ENCODE measurements around the gene TTL.
"Not testable (repeated sequence)": the region's sequence is repeated elsewhere in the genome, so short reads cannot be mapped to it uniquely, and the experiment has no call there.

Gene TTL

DNA sequence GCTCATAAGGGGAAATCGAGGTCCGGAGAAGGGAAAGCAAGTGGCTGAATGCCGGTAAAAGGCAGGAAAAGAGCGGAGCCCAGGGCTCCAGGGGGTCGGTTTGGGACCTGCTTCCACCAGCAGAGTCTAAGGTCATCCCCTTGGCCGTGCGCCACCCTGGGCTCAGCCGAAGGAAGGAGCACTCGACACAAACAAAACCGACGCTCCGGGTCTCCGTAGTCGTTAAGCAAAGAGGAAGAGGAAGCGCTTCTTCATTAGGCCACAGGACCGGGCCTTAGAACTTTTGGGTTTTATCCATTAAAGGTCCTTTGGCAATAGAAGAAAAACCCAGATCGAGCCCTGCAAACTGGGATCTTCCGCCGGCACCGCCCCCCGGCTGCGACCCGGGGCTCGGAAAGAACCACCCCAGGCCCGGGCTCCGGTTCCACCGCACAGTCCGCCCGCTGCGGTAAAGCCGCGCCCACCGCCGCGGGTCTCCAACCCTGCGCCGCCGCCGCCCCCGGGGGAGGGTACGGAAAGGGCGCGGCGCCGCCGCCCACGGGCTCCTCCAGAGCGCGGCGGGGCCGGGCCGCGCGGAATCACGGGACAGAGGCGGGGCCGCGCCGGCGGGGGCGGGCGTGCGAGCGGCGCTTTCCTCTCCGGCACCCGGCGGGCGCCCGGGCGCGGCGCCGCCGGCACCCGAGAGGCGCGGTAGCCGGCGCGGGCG is at the start of gene TTL:
Gene TTL, plus strand, starts transcription at position 629 of the 706 bp plus-strand sequence. CDS start 189 bp downstream, outside the sequence.
- DNase-seq (ENCODE audit: low spot score), result peak; percentile 78

DNA sequence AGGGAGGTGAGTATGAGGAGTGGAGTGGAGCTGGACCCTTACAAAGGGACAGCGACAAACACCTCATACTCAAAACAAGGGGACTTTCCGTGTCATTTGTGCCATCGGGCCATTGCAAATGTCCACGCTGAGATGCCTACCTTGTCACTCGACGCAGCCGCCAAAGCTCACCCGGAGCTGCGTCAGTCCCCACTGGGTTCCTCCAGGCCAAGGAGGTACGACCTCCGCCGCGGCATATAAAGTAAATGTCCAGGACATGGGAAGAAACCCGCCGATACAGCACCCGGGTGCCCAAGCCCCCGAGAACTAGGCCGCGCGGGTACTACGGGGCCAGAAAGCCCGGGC is 49.6 kb upstream of the TTL start:
- not testable (repeated sequence) for DNase-seq (ENCODE audit: low spot score)

DNA sequence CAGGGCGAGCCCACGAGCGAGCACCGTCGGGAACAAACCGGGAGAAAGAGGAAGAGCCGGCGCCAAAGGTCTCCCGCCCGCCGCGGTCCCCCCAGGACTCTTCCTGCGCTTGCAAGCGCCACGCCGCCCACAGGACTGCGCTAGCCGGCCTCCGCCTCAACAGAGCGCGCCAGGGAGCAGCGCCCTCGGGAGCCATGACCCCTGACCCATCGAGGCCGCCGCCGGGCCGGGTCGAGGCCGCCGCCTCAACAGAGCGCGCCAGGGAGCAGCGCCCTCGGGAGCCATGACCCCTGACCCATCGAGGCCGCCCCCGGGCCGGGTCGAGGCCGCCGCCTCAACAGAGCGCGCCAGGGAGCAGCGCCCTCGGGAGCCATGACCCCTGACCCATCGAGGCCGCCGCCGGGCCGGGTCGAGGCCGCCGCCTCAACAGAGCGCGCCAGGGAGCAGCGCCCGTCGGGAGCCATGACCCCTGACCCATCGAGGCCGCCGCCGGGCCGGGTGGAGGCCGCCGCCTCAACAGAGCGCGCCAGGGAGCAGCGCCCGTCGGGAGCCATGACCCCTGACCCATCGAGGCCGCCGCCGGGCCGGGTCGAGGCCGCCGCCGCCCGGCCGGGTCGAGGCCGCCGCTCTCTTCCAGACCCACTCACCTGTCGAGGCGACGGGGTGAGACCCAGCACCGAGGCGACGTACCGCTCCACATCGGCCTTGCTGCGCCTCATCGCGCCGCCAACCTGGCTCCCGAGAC is 49.0 kb upstream of the TTL start:
- not testable (repeated sequence) for DNase-seq (ENCODE audit: low spot score)

DNA sequence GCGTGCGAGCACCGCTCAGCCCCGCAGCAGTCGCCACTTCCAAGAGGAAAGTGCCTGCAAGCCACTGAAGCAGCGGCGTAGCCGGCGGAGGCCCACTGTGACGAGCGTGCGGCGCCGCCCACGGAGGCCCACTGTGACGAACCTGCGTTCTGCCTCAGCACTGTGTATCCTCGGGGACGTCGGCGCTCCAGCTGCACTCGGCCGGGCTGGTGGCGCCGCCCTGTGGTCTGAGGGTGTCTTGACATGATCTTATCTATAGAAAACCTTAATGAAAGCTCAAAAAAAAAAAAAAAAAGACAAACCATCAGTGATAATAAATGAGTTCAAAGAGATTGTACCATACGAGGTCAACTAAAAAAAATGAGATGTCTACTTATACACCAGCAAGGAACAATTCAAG is 48.5 kb upstream of the TTL start, which contains the start of gene RGPD8:
Gene RGPD8, minus strand, starts transcription at position 166 of the 400 bp plus-strand sequence. CDS start 192 bp downstream, outside the sequence.
- peak; percentile 83 for DNase-seq (ENCODE audit: low spot score)

DNA sequence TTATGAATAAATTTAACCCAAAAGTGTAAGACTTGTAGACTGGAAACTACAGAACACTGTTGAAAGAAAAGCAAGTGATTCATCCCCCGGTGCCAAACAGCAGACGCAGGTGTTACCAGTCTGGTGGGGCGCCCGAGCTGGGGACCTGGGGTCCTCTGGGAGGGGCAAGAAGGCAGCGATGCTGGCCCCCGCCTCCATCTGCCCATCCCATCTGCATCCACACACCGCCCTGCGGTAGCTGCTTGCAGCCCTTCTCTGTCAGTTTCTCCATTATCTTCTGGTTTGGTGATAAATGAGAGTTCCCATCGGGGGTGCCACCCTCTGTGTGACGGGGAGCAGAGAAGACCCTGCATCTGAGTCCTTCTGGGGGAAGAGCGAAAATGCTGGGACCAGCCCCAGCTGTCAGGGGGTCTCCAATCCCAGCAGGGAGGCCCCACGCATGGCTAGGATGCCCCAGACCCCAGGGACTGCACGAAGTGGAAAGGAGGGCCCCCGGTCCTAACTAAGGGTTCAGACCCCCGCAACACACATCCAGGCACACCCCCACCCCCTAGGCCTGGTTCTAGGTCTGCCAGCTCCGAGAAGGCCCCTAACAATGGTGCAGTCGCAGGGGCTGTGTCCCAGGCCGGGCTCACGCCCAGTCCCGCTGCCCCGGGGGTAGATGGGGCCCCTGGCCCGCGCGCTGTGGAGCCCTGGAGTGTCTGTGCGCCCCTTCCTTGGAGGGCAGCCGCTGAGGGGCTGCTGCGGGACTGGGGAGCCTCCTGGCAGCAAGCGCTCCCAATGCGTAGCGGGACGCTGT is 47.8 kb upstream of the TTL start:
- no peak for DNase-seq (ENCODE audit: low spot score)

DNA sequence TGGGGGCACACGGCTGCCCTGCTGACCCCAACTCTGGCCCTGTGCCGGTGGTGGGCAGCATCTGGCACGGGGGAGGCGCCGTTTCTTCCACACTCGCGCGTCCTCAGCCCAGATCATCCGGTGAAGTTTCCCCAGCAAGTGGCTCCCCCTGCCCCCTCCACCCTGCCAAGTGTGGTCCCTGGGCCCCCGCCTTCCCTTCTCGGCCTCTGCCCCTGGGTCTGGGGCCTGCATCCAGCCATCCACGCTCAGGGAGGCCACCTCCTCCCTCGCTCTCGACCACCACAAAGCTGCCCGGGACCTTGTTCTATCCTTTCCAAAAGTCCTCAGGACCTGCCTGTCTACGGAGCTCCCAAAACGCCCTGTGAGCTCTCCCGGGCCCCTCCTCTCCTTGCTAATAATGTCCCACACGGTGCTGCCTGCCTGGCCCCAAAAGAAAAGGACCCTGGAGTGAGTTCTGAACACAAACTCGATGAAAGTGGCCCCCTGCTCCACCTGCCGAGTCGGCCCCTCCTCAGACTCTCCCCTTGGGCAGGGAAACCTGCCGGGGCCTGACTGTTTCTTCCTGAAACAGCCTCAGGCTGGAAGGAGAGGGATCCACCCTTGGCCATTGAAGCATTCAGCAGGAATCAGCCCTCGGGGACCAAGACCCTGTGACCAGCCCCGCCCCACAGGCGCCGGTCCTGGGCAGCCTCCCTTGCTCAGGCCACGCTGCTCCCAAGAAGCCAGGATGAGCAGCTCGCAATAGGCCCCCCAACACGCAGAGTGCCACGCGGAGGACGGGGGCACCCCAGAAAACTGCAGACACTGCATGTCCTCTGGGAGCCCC is 46.9 kb upstream of the TTL start:
- not testable (repeated sequence) for DNase-seq (ENCODE audit: low spot score)

DNA sequence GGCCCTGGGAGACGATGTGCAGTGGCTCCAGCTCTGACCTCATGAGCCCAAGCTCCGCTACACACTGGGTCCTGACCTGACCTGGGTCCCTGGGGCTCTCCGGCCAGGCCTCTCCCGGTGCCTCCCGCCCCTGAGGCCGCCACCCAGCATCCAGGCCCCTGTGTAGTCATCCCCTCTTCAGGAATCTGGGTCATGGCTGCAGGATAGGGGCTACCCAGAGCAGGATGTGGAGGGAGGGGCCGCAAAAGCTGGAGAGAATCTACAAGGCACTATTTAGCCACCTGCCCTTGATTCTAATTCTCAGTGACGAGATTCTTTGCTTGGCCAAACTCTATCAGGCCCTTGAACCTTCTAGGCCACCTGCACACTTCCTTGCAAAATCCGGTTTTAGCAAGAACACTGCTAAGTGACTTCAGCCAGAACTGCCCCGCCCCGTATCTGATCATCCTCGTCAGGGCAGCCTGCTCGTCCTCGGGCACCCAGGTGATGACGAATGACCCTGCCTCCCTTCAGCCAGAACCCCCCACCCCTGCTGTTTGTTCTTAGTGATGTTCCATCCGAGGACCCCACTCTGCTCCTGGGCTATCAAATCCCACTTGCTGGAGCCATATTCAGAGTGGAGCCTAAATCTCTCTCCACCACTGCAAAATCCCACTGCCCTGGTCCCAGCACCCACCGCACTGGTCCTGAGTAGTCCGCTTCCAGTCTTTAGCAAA is 46.1 kb upstream of the TTL start:
- not testable (repeated sequence) for DNase-seq (ENCODE audit: low spot score)

DNA sequence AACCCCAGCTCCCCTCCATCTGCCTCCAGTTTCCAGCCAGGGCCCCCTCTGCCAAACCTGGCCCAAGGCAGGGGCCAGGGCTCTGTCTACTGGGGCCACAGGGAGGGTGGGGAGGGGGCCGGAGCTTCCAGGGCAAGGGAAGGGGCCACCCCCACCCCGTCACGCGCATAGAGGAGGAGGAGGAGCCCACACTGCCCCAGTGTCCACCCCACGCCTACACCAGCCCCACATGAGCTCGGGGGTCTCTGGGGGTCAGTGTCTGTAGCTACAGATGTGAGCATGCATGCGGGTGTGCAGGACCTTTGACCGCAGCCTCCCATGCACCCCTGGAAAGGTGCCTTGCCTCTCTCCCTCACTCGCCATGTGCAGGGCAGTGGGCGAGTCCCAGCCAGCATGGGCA is 45.0 kb upstream of the TTL start:
- not testable (repeated sequence) for DNase-seq (ENCODE audit: low spot score)

DNA sequence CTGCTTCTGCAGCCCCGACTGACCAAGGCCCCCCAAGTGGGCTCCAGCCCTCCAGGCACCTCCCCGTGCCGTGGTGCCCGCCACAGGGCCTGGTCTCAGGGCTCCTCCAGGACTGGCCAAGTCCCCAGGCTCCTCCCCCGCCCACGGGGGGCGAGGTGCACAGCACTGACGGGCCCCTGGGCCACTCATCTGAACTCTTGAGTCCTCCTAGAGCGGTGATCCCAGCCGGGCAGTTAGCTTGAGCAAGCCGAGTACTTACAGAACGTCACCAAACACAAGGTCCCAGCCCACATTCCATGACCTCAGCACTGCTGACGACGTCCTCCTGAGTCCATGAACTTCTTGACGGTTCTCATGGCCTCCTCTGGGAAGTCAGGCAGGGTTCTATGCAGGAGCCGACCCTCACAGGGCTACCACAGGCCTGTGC is 44.5 kb upstream of the TTL start:
- DNase-seq (ENCODE audit: low spot score), result not testable (repeated sequence)

DNA sequence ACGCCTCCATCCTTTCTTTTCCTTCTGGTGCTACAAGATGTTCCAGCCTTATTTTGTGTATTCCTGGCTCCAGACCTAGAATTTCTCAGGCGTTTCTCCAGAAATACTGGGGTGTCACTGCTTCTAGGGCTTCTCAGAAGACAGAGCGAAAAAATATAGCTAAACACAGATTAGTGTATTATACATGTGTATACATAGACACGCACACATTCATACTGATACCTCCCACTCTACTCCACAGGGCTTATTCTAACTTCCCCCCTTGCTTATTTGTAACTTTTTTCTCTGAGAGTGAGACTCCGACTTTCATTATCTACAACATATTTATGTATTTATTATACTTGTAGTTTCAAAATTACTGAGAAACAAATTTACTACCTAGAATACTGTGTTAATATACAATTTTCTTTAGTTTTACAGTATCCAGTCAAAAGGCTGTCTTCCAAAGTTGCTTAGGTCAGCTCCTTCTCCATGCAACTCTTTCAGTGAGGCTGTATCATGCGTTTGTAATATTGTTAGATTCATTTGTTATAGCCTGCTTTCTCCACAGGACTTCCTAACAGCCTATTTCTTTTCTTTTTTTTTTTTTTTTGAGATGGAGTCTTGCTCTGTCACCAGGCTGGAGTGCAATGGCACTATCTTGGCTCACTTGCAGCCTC is 43.2 kb upstream of the TTL start:
- not testable (repeated sequence) for DNase-seq (ENCODE audit: low spot score)

DNA sequence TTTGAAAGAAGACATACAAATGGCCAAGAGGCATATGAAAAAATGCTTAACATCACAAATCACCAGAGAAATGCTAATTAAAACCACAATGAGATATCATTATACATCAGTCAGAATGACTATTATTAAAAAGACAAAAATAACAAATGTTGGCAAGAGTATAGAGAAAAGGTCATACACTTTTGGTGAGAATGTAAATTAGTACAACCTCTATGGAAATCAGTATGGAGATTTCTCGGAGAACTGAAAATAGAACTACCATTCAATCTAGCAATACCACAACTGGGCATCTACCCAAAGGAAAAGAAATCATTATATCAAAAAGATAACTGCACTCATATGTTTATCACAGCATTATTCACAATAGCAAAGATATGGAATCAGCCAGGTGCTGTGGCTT is 37.7 kb upstream of the TTL start:
- not testable (repeated sequence) for DNase-seq (ENCODE audit: low spot score)

DNA sequence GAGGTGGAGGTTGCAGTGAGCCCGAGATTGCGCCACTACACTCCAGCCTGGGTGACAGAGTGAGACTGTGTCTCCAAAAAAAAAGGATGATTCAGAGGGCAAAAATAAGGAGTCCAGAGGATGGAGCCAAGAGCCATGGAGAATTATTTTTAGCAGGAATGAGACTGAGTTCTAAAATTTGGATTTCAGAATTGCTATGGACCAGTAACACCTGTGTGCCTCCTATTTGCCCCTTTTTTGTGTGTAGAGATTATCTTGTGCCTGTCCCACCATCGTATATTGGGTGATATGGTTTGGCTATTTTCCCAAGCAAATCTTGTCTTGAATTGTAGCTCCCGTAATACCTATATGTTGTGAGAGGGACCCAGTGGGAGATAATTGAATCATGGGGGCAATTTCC is 32.1 kb upstream of the TTL start:
- no peak for DNase-seq (ENCODE audit: low spot score)

DNA sequence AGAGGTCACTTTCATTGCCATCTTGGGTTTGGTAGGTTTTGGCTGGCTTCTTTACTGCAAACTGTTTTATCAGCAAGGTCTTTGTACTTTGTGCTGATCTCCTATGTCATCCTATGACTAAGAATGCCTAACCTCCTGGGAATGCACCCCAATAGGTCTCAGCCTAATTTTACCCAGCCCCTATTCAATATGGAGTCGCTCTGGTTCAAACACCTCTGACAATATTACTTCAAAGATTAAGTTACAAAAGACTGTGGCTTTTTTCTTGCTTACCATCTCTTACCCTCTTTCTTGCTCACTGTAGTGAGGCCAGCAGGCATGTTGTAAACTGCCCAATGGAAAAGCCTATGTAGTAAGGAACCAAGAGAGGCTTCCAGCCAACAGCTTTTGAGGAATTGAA is 30.6 kb upstream of the TTL start:
- no peak for DNase-seq (ENCODE audit: low spot score)

DNA sequence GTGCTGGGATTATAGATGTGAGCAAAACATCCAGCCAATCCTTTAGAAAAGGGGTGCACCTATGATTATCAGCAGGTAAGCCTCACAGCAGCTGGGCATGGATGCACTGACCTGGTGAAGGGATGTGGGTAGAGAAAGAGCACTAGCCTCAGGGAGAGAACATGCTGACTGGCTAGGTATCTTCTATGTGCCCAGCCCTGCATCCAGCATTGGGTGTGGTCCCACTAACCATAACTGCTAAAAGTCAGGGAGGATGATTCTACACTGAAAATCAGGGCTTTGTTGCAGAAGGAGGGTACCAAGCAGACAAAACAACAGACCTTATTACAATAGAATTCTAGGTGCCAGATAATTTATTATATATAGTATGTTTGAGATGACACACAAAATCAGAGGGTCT is 27.4 kb upstream of the TTL start:
- DNase-seq (ENCODE audit: low spot score), result no peak

DNA sequence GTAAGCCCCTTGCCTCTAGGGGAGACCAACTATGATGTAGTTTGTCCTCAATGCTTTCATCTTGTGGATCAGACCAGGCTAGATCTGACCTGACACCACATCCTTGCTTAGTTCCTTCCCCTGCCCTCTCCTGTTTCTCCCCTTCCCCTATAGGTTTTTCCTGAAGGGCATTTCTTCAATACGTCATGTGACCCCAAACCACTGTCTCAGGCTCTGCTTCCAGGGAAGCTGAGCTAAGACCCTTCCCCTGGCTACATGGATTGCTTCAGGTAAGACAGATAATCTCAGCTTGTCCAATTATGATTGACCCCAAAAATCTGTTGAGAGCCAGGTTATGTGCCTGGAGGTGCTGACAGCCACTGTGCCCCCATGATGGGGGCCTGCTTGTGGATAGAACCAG is 22.6 kb upstream of the TTL start:
- no peak for DNase-seq (ENCODE audit: low spot score)

DNA sequence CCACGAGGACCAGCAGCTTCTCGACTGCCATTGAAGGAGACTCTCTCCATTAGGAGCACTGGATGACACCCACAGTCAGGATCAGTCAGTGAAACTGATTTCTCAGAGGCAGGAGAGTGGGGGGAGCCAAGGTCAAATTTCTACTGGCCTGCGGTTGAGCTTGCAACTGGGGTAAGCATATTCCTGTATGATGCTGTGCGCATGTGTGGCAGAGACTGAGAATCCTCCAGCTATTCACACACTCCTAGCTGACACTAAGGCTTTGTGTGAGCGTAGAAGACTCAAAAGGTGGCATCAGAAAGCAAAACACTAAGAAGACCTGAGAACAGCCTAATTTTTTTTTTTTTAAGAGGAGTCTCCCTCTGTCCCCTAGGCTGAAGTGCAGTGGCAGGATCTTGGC is 19.8 kb upstream of the TTL start:
- DNase-seq (ENCODE audit: low spot score), result no peak

DNA sequence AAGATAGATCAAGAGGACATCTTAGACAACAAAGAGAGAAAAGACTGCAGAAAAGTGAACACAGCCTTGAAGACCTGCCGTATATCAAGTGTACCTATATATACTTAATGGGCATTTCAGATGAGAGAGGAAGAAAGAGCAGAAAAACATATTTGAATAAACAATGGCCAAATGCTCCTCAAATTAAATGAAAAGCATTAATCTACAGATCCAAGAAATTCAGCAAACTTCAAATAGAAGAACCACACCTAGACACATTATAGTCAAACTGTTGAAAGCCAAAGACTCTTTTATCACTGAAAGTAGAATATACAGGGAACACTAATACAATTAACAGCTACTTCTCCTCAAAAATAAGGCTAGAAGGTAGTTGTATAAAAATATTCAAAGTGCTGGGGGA is 18.7 kb upstream of the TTL start:
- DNase-seq (ENCODE audit: low spot score), result no peak

DNA sequence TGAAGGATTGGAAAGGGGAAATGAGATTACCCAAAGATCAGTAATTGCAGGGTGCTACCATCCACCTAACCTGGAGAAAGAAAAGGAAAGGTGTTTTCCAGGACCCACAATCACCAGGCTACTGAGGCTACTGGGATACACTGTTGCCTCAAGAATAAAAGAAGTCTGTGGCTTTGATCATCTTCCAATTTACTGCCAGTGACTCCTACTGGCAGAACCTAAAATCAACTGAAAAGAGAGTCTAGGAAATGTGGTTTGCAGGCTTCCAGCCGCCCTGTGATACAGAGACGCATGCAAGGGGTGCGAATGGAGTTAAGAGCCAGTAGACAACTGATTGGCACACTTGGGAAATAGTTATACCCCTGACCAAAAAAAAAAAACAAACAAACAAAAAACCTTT is 16.6 kb upstream of the TTL start:
- no peak for DNase-seq (ENCODE audit: low spot score)

DNA sequence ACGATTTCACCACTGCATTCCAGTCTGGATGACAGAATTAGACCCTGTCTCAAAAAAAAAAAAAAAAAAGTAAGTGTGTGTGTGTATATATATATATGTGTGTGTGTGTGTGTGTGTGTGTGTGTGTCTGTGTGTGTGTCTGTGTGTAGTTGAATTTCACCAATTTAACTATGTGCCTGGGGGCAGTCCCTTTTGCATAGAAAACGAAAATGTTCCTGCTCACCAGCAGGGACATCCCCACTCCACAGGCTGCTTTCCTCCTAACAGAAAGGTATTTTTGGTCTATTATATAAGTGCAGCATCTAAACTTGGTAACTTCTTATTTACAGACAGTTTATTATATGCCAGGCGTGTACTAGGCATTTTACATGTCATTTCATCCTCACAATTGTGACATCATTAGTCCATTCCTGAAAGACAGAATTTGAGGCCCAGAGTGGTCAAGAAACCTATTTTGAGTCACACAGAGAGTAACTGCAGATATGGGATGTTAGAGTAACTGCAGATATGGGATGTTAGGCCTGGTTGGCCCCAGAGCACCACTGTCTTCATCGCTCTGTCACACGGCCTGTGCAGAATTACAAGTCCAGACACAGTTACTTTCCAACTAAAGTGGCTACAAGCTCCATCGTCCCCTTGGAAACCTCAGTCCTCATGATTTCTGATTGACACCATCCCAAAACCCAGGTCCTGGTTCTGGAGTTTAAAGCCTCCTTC is 9.3 kb upstream of the TTL start:
- no peak for DNase-seq (ENCODE audit: low spot score)
